GM21360 (cell line): ENCODE data around the gene UBAC2.
A peak's percentile ranks its signal among the peaks of the same experiment; 100 is the strongest.
"Not testable (repeated sequence)": the region's sequence is repeated elsewhere in the genome, so short reads cannot be mapped to it uniquely, and the experiment has no call there.

Experiments
- ATAC-seq: cut with Tn5 transposase; IDR thresholded peaks from one replicate; pipeline ENCODE4 v1.9.1; 2021; ENCODE audit warnings: mild to moderate bottlenecking, moderate library complexity; ENCODE audit not compliant: unreplicated experiment

The UBAC2 gene

DNA sequence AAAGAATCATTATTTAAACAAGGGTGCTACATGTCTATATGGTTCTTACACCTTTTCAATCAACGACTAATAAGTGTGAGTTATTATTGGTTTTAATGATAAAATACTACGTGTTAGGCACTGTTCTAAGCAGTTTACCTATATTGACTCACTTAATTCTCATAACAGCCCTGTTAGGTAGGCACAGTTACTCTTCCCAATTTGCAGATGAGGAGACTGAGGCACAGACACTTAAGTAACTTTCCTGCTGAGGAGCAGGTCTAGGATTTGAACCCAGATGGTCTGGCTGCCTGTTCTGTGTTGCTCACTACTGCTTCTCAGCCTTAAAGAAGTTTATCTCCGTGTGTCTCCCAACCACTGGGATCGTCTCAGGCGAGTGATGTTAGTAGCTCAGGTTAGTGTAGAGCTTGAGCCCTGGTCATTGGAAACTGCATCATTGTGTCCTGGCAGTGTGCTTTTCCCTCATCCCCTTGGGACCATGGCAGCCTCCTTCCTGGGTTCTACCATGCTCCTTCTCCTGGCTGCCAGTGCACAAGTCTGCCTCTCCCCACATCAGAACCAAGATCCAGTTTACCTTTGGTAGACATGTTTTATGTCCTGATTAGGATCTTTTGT is 10.9 kb downstream of the UBAC2 start:
- no peak for ATAC-seq

DNA sequence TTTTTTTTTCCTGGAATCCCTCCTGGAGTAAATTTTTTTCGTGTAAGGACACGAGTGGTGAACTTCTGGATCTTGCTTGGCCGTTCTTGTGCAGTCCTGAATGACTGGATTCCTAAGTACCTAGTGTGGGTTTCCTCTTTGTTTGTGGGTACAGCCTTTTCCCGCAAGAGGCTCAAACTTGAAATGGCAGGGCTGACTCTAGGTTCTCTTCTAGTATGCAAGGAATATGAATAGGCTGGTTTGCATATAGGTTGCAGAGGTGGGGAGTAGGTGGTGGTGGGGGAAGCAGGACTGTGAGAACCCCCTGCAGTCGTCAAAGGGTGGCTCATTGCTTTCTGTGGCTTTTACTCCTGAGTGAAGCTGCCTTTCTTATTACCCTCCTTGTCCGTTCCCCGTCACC is 13.6 kb downstream of the UBAC2 start:
- peak; percentile 81 for ATAC-seq

DNA sequence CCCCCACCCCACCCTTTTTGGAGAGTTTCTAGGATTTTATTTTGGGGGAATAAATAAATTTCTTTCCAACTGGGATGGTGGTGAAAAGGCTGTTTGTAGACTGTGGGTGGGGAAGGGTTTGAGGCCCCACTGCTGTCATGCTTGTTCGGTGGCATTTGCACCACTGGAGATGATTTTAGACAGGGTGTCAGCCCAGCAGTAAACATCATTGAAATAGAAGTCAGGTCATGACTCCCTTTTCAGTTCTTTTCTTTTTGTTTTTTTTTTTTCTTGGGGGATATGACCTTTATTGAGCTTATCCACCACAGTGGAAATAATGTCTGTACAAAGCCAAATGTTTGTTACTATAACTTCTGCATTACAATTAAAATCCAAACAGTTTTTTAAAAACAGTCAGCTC is 14.1 kb downstream of the UBAC2 start:
- ATAC-seq: no peak

DNA sequence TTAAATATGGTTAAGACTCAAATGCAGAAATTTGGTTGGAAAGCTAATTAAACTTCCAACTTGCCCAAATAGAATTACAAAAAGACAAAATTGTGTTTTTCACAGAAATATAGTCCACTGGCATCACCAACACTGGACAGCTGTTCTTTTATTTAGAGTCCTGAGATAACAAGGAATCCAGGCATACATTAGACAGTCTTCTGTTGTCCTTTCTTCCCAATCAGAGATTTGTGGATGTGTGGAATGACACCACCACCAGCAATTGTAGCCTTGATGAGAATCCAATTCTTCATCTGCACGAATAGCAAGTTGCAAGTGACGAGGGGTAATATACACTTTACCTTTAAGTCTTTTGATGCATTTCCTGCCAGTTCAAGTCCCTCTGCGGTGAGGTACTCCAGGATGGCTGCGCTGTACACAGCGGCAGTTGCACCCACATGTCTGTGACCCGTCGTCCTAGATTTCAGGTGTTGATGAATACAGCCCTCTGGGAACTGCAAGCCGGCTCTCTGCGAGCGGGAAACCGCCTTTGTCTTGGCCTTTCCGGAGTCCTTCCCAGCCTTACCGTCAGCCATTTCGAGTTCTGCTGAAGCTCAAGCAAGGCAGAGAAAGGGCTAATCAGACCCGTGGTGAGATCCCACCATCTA is 14.7 kb downstream of the UBAC2 start:
- ATAC-seq: no peak

DNA sequence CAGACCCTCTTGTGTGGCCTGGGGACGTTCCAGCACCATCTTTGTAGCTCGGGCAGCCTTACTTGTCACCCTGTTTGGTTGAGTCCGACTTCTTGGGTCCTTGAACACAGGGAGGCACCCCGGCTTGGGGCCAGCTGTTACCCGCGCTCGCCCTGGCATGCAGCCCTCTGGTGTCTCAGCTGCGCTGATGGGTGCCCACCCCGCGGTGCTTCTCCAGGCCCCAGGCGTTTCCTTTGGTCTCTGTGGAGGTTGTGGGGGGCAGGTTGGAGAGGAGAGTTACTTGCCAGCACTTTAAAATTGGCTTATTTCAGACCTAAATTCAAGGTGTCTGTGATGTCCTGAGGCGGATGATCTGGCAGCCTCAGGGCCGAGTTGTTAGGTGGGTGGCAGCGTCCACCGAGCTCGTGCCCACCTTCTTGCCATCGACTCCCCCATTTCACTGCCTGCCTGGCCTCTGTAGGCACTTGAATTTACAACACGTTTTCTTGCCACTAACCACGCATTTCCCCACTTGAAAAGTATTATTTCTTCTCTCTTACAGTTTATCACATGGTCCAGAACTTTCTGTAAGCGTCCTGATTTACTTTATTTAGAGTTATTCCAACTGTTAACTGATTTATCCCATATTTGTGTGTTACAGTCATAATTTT is 16.9 kb downstream of the UBAC2 start:
- ATAC-seq: no peak

DNA sequence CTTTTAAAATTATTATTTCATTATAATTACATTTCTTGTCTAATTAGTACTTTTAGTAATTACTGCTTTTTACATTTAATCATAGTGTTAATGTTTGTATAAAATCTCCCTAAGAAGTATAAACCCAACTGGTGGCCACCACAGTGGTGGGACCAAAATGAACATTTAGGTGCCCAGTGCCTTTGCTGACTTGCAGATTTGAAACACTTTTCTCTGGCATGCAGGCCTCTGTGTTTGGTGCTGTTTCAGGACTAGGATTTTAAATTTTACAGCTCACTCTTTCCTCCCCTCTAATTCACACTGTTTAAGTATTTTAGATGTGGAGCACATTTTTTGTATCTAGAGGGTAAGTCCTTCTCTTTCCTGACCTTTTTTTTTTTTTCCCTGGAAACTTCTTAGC is 17.5 kb downstream of the UBAC2 start:
- no peak for ATAC-seq

DNA sequence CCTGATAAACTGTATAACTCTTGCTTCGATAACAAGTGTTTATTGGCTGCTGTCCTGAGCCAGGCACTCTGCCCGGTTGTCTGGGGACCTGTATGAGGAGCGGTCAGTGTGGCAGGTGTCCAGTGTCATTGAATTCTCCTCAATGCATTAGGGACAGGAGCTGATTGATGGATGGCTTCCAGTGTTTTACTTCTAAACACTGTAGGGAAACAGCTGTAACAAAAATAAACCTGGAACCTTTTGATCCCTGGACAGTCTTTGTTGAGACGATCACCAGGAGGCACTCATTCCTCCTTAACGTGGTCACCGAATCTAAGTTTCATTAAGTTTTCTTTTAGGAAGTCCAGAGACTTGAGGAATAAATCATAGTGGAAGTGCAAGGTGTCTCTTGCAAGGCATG is 17.9 kb downstream of the UBAC2 start:
- ATAC-seq: no peak

DNA sequence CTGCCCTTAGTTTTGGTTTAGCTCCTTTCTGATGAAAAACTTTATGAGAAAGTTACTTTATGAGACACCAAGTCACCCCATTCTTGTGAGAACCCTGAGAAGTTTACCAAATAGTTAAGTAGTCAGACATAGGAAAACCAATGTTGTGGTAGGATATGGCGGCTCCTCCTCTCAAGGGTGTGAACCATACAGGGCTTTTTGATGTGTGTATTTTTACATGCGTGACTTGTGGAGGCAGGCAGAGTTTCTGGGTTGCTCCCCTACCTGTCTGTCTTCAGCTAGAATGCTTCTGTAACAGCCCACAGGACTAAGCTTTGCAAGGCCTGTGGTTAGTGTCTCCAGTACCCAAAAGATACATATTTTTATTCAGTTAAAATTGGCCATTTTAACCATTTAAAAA is 18.3 kb downstream of the UBAC2 start:
- ATAC-seq: peak; percentile 49

DNA sequence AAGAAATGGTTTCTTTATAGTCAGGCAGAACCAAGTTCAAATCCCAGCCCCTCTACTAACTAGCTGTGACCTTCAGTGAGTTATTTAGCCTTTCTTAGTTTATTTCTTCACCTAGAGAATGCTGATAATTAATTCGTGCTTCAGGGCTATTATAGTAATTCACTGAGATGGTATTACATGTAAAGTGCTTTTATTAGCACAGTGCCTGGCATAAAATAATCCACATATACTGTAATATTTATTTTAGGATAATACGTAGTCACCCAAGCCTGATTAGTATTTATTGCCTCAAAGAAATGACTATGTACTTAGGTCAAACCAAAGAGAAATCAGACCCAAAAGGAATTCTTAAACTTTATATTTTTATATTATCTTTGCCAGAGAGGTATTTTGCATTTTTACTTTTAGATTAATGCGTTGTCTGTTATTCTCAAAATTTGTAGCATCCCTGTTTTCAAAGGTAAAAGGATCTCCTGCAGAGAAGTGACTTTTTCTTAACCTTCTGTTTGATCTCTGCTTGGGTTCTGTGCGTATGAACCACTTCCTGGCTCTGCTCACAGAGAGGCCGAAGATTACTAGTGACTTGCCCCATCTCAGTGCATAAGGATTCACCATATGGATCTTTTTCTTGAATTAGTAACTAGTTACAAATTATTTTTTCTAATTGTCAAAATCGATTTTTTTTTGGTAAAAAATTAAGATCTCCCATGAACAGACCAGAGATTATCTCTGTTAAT is 19.7 kb downstream of the UBAC2 start:
- no peak for ATAC-seq

DNA sequence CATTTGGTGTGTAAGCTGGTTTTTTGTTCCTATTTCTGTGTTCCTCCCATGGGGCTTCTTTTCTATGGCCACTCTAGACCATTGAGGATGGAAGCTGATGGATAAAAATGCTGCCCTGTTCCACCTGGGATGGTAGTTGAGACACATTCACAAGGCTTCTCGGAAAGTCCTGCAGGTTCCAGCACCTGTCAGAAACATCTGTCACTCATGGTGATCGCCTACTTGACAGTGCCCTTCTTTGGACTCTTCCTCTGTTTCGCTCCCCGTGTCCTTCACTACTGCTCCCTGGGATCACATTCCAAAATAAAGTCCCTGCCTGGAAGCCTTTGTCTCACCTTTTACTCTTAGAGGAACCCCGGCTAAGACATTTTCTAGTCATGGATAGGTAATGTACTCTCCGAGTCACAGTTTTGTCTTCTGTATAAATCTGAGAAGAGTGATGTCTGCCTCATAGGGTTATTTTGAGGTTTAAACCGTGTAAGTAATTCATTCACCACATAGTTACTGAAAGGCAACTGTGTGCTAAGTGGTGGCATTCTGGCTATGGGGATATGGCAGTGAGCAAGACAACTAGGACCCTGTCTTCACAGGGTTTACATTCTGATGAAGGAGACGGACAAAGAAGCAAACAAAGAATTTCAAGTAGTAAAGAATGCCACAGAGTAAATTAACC is 21.0 kb downstream of the UBAC2 start:
- ATAC-seq: no peak

DNA sequence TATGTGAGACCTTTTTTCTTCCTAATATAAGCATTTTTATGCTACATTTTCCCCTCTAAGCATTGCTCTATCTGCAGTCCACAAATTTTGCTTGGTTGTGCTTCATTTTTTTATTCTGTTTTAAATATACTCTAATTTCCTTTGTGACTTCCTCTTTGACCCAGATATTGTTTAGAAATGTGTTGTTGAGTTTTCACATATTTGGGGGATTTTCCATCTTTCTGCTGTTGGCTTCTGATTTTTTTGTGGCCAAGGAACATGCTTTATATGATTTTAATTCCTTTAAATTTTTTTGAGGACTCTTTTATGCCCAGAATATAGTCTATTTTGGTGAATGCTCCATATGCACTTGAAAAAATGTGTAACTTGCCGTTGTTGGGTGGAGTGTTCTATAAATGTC is 22.9 kb downstream of the UBAC2 start:
- no peak for ATAC-seq

DNA sequence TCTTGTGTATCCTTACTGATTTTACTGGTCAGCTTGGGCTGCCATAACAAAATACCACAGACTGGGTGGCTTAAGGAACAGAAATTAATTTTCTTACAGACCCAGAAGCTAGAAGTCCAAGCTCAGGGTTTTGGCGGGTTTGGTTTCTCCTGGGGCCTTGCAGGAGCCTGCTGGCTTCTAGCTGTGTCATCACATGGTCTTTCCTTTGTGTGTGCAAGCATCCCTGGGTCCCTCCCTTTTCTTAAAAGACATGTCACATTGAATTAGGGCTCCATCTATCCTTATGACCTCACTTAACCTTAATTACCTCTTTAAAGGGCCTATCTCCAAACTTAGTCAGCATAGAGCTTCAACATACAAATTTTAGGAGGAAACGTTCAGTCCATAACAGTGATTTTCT is 23.4 kb downstream of the UBAC2 start:
- no peak for ATAC-seq

DNA sequence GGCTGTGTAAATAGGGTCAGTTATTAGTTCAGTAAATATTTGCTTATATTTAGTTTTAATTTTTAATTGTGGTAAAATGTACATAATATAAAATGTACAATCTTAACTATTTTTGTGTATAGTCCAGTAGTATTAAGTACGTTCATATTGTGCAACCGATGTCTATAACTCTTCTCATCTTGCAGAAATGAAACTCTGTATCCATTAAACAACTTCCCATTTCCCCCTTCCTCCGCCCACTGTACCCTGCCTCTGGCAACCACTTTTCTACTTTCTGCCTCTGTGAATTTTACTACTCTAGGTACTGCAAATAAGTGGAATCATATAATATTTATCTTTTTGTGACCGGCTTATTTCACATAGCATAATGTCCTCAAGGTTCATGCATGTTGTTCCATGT is 24.4 kb downstream of the UBAC2 start:
- no peak for ATAC-seq

DNA sequence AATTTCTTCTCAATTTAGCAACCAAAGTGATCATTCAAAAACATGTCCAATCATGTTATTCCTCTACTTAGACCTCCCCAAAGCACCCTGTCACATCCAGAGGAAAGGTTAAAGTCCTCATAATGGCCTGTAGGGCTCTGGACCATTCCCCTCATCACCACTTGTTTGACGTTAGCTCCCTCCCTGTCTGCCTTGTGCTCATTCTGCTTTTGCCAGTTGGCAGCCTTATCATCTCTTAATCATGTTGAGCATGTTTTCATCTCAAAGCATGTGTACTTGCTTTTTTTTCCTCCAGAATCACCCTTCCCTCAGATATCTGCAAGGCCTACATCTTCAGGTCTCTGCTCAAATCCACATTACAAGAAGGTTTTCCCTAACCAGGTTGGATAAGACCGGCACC is 25.9 kb downstream of the UBAC2 start:
- no peak for ATAC-seq

DNA sequence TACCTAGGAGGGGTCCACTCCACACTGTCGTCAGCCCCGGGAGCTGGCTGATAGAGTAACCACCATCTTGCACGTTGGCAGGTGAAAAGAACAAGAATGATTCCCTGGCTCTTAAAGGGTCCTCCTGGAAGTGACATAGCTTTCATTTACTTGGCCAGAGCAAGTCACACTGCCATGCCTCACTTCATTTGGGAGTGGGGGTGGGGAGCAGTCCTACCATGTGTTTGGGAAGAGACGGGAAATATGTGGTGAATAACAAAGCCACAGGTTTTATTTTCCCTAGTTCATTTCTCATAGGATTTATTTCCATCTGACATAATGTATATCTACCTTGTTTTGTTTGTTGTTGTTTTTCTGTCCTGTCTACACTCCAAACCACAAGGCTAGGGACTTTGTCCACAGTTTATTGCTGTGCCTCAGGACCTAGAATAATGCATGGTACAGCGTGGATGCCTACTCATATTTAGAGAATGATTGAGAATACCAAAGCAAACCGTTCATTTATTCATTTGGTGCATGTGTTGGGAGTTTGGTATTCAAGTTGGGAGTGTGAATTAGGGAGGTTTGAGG is 26.8 kb downstream of the UBAC2 start:
- no peak for ATAC-seq

DNA sequence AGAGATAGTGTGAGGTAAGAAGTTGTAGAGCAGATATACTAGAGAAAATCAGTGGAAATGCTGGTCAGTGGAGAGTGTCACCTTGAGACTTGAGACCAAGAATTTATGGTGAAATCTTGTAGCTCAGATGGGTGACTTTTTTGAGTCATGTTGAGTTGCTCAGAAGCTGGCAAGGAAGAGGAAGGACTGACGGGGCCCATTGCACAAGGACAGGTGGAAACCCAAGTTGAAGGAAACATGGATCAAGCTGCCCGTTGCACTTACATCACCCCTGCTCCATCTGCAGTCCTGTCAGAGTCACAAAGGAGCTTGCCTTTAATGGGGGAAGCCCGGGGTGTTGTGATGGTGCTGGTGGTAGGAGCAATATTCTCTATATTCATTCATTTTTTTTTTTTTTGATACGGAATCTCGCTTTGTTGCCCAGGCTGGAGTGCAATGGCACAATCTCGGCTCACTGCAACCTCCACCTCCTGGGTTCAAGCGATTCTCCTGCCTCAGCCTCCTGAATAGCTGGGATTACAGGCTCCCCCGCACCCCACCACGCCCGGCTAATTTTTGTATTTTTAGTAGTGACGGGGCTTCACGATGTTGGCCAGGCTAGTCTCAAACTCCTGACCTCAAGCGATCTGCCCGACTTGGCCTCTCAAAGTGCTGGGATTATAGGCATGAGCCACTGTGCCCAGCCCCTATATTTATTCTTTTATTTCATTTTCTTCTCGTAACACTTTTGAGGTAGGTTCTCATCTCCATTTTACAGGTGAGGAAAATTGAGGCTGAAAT is 27.4 kb downstream of the UBAC2 start:
- no peak for ATAC-seq

DNA sequence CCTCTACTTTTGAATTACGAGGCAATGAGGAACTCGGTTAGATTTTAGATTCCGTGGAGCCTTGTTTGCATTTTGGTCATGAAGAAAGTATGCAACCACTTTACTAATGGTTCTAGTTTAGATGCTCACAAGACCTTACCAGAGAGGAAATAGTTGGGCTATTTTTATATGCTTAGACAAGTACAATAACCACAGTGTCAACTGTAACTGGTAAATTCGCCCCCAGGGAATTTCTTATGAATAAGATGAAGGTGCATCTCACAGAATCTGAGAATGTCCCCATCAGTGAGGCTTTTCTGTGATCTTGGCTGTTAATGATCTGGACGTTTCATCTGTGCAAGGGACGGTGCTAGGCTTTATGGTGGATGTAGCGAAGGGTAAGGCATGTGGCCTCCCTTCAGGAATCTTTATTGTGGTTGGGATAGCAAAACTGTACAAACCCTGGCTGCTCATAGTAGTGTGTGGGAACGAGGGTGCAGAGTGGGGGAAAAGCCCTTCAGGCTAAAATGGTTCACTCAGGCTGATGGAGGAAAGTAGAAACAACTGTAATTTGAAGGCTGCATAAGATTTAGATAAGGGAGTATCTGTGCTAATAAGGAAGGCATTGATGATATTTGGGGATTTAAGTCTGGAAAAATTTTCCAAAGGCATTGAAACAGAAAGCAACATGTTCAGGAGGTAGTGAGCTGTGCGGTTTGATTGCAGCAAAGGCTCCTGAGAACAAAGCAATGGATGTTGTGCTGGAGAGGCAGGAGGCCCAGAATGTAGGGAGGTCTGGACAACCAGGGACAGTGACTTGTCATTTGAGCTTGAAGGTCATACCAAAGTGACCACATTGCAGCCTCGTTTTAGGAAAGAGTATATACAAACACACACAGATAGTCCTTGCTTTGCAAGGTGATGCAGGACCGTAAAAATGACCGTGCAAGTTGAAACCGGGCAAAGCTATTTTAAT is 28.4 kb downstream of the UBAC2 start:
- peak; percentile 71 for ATAC-seq

DNA sequence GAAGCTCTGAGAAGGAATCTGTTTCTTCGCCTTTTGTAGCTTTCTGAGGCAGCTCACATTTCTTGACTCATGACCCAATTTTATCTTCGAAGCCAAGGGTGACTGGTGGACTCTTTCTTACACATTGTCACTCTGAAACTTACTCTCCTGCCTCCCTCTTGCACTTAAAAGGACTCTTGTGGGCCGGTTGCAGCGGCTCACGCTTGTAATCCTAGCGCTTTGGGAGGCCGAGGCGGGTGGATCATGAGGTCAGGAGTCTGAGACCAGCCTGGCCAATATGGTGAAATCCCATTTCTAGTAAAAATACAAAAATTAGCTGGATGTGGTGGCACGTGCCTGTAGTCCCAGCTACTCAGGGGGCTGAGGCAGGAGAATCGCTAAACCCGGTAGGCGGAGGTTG is 29.9 kb downstream of the UBAC2 start:
- ATAC-seq: not testable (repeated sequence)

DNA sequence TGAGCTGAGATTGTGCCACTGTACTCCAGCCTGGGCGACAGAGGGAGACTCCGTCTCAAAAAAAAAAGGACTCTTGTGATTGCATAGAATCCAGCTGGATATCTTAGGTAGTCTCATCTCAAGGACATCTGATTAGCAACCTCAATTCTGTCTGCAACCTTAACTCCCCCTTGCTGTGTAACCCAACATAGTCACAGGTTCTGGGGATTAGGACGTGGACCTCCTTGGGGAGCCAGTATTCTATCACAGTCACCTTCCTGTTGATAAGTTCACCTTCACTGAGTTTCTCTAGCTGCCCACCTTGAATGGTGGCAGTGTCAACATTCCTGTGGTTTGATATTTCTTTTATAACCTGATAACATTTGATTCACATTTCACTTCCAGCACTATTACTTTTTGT is 30.3 kb downstream of the UBAC2 start:
- ATAC-seq: no peak
